DLD1 (cell line): ENCODE results near the gene TFPI.
"Not testable (repeated sequence)": the region's sequence is repeated elsewhere in the genome, so short reads cannot be mapped to it uniquely, and the experiment has no call there.

Experiments
- in situ Hi-C: cut with HindIII; loops from 2 replicates; pipeline ENCODE4 v1.10.0; 2017; ENCODE audit warnings: low sequenced_read_pairs

TFPI gene

DNA sequence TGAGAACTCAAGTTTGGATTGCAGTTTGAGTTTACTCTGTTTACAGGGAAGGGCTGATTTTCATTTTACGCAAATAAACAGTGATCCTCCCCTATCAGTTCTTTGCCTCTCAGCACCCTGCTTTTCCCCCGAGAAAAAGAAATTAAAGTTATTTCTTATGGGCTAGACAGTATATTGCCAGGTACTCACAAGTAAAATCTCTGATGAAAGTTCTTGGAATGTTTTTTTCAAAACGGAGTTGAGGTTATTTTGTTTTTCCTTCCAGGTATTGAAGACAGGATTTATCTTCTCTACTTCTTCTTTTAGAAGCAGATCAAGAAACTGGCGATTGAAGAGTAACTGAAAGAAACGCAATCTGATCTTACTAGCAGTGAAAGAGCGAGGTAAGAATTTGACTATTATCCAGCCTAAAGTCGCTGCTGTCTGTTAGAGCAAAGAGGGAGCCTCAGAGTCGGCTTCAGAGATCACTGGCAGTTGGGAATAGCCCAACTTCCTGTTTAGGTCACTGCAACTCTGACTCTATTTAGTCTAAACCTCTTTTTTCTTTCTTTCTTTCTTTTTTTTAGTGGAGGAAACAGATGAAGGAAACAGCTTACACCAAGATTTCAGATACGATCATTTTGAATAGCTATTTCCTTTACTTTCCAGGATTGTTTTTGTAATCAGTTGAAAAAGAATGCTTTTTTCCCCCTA is at the start of gene TFPI:
TFPI (minus strand) TSS at position 425 of the 693 bp plus-strand sequence. CDS start 50,667 bp downstream, outside the sequence.
- in situ Hi-C loops = no loop called here

GRCh38 chr2:187594801-187595200 is 40.6 kb upstream of the TFPI start:
- in situ Hi-C loops = no loop called here

DNA sequence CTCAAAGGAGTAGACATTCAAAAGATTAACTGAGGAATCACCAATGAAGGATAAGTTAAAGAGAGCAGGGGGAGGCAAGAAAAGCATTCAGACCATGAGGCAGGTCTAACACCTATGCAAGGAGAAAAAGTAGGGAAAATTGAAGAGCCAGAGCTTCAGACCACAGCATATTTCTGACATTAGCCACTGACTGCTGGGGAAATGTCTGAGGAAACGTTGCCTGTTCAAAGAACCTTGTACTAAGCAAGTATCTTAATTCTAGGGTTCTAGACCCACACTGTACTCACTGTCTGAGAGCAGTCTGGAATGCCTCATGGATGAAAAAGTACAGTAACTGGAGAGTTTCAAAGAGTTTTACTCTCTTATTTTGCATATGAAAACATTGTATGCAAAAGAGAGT is 39.5 kb upstream of the TFPI start:
- in situ Hi-C loops = no loop called here

GRCh38 chr2:187593098-187593497 is 38.9 kb upstream of the TFPI start:
- in situ Hi-C loops = no loop called here

GRCh38 chr2:187590175-187590574 is 35.9 kb upstream of the TFPI start:
- in situ Hi-C loops = no loop called here

DNA sequence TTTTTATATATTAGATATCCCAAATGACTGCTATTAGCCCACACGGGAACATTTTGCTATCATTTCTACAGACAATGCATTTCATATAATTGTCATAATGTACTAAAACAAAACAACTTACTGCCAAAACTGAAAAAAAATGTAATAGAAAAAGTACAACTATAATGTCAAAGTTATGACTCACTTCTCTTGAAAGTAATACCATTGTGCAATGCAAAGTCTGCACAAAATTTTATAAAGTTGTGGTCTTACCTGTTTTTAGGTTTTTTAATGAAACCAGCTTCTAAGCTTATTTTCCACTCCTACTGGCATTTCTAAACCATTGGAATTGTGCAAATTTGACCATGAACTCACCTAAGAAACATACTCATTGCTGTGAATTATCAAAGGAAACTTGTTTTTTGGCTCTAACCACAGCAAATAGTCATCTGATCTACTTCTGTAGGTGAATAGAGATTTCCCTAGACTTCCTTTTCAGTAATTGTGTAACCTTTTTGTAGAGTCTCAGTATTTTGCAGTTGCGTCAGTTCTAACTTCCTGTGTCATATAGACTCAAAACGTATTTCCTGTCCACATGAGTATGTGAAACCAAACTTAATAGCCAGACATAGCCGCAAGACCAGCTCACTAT is 31.9 kb upstream of the TFPI start:
- in situ Hi-C loops = no loop called here

- in situ Hi-C loops = loop anchor here (5.0 kb wide), 1 partner anchor 79 kb away; no protein-coding TSS in a partner anchor
Observed at GRCh38 chr2:187581125-187581896, 27.1 kb upstream of the TFPI start.

GRCh38 chr2:187580462-187581124 is 26.4 kb upstream of the TFPI start:
- in situ Hi-C loops = loop anchor here (5.0 kb wide), 1 partner anchor 78 kb away; no protein-coding TSS in a partner anchor

- in situ Hi-C loops = no loop called here
Observed at GRCh38 chr2:187577310-187577709, 23.1 kb upstream of the TFPI start.

- in situ Hi-C loops = no loop called here
Observed at GRCh38 chr2:187576906-187577305, 22.7 kb upstream of the TFPI start.

DNA sequence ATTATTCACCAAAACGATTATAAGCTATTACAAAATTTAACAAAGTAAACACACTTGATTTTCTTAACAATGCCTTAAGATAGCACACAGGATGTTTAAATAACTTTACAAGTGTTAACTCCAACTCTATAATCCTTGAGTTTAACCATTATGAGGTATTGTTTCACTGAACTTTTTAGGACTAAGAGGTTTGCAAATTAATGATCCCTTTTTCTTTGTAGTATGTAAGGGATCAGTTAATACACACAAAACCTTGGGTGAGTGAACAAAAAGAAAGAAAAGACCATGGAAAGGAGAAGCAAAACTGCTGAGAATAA is 21.5 kb upstream of the TFPI start:
- in situ Hi-C loops = no loop called here

GRCh38 chr2:187574969-187575750 is 20.9 kb upstream of the TFPI start:
- in situ Hi-C loops = no loop called here

DNA sequence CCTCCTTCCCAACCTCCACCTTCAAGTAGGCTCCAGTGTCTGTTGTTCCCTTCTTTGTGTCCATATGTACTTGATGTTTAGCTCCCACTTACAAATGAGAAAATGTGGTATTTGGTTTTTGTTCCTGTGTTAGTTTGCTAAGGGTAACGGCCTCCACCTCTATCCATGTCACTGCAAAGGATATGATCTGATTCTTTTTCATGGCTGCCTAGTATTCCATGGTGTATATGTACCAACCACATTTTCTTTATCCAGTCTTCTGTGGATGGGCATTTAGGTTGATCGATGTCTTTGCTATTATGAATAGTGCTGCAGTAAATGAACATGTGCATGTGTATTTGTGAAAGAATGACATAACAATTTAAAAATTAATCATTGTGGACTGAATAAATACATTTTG is 19.5 kb upstream of the TFPI start:
- in situ Hi-C loops = no loop called here

GRCh38 chr2:187571996-187572395 is 17.8 kb upstream of the TFPI start:
- in situ Hi-C loops = not testable (repeated sequence)

DNA sequence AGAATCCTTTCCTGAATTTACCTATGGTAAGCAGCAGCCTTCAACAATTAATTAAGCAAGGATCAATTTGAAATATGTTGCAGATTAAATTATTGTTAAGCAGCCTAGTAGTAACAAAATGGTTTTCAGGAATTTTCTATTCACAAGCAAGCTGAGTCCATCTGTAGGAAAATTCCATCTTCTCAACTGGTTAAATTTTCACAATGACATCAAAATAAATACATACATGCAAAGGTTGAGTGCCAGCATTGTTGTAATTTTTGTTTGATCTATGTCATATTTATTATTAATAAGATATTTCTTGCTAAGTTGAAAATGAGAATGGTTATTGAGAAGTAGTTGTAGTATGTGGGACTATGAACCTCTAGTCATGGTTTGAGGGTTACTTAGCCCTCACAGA is 15.3 kb upstream of the TFPI start:
- in situ Hi-C loops = no loop called here

- in situ Hi-C loops = no loop called here
Observed at GRCh38 chr2:187569042-187569441, 14.8 kb upstream of the TFPI start.

- in situ Hi-C loops = no loop called here
Observed at GRCh38 chr2:187567126-187567525, 12.9 kb upstream of the TFPI start.

DNA sequence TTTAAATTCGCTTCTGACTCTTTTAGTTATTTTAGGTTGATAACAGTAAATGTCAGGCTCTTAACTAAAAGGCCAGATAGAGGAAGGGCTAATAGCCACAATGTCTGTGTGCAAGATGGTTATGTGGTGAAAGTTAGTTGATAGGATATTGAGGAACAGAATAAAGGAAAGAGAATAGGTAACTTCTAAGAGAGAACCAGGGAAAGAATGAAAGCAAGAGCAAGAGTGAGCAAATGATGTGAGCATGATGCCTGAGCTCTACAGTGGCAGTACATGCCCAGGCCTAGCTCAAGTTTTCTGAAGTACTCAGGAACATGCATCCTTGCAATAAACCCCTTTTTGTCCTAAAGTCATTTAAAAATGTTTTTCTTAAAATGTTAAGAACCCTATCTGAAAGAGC is 12.5 kb upstream of the TFPI start:
- in situ Hi-C loops = no loop called here

DNA sequence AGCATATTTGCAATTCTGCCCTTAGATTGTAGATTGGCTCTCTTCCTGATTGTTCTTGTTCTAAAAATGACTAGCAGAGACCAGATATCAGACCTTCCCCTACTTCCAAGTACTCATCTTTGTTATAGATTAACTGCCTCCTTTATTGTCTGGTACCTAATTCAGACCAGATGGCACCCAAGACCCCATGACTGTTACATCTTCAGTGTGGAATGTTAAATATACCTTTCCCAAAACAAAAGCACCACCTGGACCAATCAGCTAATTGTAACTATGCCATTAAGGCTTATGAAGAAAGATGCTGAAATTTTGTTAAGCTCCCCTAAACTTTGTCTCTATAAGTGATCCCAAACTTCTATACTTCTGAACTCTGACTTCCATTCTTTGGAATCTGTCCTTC is 12.0 kb upstream of the TFPI start:
- in situ Hi-C loops = no loop called here

- in situ Hi-C loops = not testable (repeated sequence)
Observed at GRCh38 chr2:187565618-187566017, 11.4 kb upstream of the TFPI start.

DNA sequence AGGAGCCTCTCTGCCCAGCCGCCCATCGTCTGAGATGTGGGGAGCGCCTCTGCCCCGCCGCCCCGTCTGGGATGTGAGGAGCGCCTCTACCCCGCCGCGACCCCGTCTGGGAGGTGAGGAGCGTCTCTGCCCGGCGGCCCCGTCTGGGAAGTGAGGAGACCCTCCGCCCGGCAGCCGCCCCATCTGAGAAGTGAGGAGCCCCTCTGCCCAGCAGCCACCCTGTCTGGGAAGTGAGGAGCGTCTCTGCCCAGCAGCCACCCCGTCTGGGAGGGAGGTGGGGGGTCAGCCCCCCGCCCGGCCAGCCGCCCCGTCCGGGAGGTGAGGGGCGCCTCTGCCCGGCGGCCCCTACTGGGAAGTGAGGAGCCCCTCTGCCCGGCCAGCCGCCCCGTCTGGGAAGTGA is 2.3 kb upstream of the TFPI start:
- in situ Hi-C loops = not testable (repeated sequence)
